Erythroblast (primary cell): Measurements from ENCODE around the gene TFG.
A peak's percentile ranks its signal among the peaks of the same experiment; 100 is the strongest.

Source experiments
- DNase-seq, 2 experiments: peaks; one replicate each; lab custom pipeline; 2025; lab: John Stamatoyannopoulos, UW
- GATA1 ChIP-seq: IDR thresholded peaks from 2 replicates; pipeline ENCODE4 v1.6.1; 2011; ENCODE audit warnings: low read depth, mild to moderate bottlenecking, control low read depth, low read length, moderate library complexity
- POLR2A ChIP-seq: IDR thresholded peaks from 2 replicates; pipeline ENCODE4 v1.6.1; 2011; ENCODE audit warnings: mild to moderate bottlenecking, low read length

Gene TFG

DNA sequence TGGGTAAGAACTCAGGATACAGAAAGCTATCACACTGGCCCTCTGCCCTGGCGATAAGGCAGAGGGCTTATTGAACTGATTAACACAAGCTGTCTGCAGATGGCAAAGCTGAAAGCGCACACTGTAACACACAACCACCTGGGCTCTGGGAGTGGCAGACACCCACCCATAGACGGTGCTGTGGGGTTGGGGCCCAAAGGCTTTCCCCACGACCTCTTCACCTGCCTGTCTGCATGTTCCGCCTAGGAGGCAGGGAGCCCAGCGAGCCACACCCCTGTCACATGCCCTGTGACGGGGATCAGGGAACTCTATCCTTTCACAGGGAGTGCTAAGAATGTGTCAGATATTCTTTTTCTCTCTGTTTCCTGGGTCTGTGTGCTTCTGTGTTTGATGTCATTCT lies 12.1 kb upstream of the TFG start:
- no peak for DNase-seq
- TF ChIP-seq POLR2A = no peak
- TF ChIP-seq GATA1 = no peak

DNA sequence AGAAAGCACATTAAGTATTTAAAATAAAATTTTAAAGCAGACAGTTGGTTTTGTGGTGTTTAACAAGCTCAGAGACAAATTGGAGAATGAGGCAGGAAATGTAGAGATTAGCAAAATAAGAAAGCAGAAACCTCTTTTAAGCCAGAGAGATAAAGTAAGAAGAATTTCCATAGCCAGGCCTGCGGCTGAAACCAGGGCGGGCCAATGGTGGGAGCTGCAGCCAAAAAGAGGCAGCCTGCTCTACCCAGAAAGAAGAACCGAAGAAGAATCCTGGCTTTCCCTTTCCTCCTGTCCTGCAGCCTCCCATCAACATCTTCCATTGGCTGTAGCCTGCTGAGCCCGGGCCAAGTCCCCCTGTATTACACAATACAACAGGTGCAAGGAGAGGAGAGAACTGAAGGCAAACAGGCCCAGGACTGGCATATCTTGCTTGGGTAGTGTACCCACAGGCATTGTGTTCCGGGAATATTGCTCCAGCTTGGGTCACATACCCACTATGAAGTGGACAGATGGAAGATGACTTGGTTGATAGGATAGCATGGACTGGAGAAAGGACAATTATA lies 11.5 kb upstream of the TFG start:
- DNase-seq = no peak
- TF ChIP-seq GATA1 (no peak), POLR2A (no peak)

DNA sequence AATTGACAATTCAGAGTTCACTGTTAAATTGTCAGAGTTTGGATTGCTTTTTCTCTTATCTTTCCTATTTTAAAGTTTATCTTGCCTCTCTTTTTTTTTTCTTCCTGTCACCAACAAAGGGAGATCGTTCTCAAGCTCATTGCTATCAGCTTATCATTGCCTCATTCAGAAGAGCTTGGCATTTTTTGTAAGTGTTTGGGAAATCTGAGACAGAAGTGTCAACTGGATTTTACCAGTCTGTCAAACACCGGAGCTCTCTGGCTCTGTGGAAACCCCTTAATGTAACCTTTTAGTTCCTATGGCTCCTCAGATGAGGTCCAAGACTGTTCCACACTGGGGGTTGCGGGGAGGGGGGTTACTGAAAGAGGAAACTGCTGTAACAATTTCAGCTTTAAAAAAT lies 10.6 kb upstream of the TFG start:
- TF ChIP-seq POLR2A (no peak), GATA1 (no peak)
- no peak for DNase-seq

DNA sequence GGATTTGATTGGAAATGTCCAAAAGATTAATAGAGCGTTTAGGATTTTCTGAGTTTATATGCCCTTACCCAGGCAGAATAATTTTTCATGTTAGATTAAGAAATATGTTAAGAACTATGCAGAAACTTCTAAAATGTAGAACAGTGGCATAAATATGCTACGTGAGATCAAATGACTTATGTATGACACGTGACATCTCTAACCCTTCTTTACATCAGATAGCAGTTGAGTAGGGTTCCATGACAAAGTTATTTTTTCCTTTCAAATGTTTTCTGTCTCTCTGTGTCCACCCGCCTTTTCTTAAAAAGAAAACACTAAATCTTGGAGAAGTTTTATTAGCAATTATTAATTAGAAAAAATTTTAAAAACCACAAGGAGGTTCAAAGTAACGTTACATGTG lies 8.6 kb upstream of the TFG start:
- TF ChIP-seq POLR2A (no peak), GATA1 (no peak)
- DNase-seq = no peak

DNA sequence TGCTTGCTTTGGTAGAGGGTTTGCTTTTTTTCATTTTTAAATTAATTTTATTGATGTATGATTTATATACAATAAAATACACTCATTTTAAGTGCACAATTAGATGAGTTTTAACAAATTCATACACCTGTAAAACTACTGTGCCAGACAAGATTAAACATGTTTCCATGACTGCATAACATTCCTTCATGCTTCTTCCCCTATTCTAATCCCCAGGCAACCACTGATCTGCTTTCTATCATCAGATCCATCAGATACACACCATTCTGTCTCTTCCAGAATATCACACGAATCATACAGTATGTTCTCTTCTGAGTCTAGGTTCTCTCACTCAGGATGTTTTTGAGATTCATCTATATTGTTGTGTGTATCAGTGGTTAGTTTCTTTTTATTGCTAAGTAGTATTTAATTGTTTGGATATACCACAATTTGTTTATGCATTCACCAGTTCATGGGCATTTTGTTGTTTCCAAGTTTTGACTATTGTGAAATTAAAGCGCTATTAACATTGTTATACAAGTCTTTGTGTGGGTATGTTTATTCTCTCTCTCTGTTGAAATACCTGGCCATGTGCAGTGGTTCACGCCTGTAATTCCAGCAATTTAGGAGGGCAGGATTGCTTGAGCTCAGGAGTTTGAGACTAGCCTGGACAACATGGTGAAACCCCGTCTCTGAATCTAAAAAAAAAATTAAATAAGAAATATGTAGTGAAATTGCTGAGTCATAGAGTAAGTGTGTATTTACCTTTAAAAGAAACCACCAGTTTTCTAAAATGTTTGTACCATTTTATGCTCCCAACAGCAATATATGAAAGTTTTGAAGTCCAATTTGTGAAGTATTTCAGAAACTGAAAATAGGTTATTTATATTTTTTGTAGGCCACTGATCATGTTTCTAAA lies 7.0 kb upstream of the TFG start:
- DNase-seq = no peak
- TF ChIP-seq GATA1 (no peak), POLR2A (no peak)

DNA sequence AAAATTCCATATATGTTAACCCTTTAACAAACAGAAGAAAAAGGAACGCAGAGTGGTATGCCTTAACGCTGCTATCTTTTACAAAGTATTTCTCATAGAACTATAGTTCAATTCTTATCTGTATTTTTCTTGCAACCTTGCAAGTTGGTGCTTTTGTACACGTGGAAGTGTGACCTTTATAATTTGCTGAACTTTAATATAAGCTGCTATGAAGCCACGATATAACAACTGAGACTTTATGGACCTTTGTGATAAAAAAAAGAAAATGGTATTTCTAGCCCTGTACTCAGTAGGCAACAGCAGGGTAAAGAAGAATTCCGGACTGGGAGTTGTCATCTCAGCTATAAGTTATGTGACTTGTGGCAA lies 6.3 kb upstream of the TFG start:
- no peak for DNase-seq
- TF ChIP-seq GATA1 = no peak
- TF ChIP-seq POLR2A = no peak

DNA sequence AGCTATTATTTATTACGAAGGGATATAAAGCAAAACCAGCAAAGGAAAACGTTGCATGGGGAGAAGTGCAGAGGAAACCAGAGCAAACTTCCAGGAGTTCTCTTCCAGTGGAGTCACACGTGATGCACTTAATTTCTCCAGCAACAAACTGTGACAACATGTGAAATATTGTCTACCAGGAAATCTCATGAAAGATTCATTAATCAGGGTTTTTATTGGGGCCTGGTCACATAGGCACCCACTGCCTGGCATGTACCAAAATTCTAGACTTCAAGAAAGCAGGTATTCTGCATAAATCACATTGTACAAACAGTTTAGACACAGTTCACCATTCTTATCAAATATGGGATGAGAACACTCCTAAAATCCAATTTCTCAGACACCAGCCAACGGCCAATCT lies 5.4 kb upstream of the TFG start:
- DNase-seq = no peak
- no peak for TF ChIP-seq GATA1
- TF ChIP-seq POLR2A = no peak

DNA sequence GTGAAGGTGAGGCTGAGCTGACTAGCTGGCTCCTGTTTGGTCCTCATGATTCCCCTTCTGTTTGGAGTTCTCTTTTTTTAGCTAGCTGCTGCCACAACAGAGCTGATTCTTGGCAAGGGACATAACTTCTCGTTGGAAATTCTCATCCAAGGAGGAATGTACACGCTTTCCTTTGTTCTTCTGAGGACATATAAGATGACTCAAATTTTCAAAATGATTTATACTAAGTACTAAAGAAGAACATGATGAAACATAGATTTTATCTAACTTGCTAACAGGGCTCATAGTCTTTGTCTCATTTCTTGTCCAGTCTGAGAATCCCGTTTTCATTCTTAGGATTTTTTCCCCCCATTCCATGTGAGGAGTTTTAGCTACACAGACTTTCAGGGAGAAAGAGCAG lies 2.9 kb upstream of the TFG start:
- DNase-seq = no peak
- TF ChIP-seq GATA1 (no peak), POLR2A (no peak)

DNA sequence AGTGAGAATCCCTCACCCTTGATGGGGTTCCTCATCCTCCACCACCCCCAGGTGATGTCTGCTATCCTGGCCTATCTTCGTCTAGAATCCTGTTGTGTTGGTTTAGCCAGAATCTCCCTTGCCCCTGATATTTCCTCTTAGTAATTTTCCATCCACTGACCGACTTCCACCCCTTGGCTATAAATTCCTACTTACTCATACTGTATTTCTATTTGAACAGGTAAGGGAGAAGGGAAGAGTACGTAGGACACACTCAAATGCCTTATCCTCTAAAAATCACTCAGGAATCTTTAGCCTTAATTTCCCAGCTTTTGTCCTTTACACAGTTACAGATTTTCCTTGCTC lies 678 bp upstream of the TFG start:
- DNase-seq = no peak
- TF ChIP-seq GATA1 = no peak
- TF ChIP-seq POLR2A = no peak

DNA sequence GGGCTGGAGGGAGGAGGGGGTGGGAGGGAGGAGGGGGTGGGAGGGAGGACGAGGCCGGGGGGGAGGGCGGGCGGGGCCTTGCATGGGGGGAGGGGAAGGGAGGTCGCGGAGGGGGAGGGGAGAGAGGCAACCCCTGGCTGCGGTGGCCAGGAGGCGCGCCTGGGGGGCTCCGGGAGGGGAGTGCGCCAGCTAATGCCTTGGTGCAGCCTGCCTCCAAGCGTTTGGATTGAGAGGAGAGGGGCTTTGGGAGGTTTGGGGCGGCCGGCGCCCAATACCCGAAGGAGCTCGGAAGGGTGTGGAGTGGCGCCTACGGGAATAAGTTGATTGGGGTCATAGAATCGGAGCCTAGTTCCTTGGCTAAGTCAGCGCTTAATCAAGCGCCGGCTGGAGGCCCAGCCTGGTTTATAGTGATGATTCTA lies 557 bp downstream of the TFG start:
- DNase-seq = peak; percentile 63 to 74
- TF ChIP-seq POLR2A (no peak), GATA1 (no peak)

DNA sequence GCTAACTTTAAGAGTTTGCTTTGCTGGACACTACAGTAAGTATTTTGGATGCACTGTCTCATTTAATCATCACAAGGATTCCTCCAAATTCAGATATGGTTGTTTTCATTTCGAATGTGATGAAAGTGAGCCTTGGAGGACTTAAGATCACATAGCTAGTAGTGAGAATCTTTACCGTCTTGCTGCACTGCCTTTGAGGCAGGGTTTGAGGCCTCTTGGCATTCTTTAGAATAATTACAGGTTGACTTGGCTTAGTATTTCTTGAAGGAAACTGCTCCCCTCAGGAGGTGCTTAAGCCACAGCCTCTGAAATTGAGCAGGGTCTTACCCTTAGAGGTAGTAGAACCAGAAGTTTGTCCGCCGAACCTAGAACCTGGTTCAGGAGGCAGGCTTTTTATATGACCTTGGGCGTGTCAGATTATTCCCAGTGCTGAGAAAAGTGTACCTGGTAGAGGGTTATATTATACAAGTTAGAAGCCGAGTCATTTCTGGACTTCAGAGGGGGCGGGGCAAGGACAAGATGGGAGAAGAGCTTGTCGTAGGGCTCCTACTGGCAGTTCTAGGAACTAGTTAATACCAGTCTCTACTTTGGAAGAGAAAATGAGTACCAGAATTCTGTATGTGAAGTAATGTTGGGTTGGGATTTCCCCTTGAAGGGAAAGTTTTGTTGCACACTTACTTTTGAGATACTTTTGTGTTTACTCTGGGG lies 1.1 kb downstream of the TFG start:
- peak; percentile 85 to 87 for DNase-seq
- TF ChIP-seq POLR2A (no peak), GATA1 (no peak)

DNA sequence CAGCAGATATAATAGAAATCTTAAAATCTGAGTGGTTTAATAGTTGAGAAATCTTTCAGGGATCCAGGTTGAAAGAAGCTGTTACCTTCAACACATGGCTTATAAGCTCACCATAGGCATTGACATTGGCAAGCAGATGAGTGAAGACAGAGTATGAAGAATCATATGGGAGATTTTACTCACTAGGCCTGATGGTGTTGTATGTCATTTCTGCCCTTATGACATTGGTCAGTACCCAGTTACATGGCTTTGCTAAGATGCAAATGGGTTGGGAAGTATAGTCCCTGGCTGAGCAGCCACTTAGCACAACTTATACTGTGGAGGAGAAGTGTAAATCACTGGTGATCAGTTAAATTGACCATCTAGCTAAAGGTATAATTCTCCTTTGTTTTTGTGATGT lies 5.9 kb downstream of the TFG start:
- DNase-seq = no peak

DNA sequence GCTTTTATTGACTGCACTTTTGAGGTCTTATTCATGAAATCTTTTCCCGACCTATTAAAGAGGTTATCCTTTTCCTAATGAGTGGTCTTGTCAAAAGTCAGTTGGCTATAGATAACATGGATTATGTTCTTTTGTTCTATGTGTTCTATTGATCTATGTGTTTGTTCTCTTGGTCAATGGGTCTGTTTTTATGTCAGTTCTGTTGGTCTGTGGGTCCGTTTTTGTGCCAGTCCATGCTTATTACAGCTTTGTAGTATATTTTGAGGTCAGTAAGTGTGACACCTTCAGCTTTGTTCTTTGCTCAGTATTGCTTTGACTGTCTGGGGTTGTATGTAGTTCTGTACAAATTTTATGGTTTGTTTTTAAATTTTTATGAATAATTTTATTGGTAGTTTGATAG lies 7.8 kb downstream of the TFG start:
- TF ChIP-seq POLR2A (no peak), GATA1 (no peak)
- DNase-seq = no peak

More for the DNA sequence above, 5.9 kb downstream of the TFG start:
- TF ChIP-seq POLR2A (no peak), GATA1 (no peak)
